PC-3 (cell line): Measurements from ENCODE around the gene RAP1GAP. TPM values are rescaled to one million over a fixed set of nuclear protein-coding genes. Genes with fewer than 3 reads are reported as not detected.

Experiments used
- ATAC-seq: fragments of 200-7000 bp; cut with Tn5 transposase; 2 replicates; pipeline ENCODE4 v1.9.1; 2020; ENCODE audit warnings: mild to moderate bottlenecking, moderate library complexity
- BruUV-seq: library from RNA; stranded (reverse); fragments of 400-500 nt; replicated peaks from 2 replicates; lab custom pipeline; 2021; lab: Mats Ljungman, UMichigan
- CTCF ChIA-PET: fragments of 300-600 bp; sonication (Branson Sonifier 250); formaldehyde crosslinking; loops from one replicate; lab custom pipeline; 2022; ENCODE audit warnings: antibody characterized with exemption; lab: Charles Lee
- POLR2A ChIA-PET: fragments of 300-600 bp; sonication (Branson Sonifier 250); formaldehyde crosslinking; loops from one replicate; lab custom pipeline; 2022; ENCODE audit warnings: antibody characterized with exemption; ENCODE audit not compliant: unreplicated experiment; lab: Charles Lee
- DNase-seq: peaks from one replicate; pipeline ENCODE4 v3.0.0-alpha.2; 2015
- H2AFZ ChIP-seq: fragments of 300-600 bp; sonication (generic); 2 replicates; pipeline ENCODE4 v1.6.0; 2016; ENCODE audit warnings: antibody characterized with exemption, low read length
- H3F3A ChIP-seq: fragments of 300-600 bp; sonication (generic); one replicate; pipeline ENCODE4 v1.6.0; 2017; ENCODE audit warnings: antibody characterized with exemption, low read length, control low read depth, mild to moderate bottlenecking; ENCODE audit not compliant: unreplicated experiment
- H3K27ac ChIP-seq: fragments of 300-600 bp; sonication (generic); 2 replicates; pipeline ENCODE4 v1.5.1; 2016; ENCODE audit warnings: mild to moderate bottlenecking, low read length
- H3K27me3 ChIP-seq: fragments of 300-600 bp; sonication (generic); 2 replicates; pipeline ENCODE4 v1.6.1; 2016; ENCODE audit warnings: low read length, mixed read lengths
- H3K36me3 ChIP-seq: fragments of 300-600 bp; sonication (generic); 2 replicates; pipeline ENCODE4 v1.6.1; 2016; ENCODE audit warnings: low read depth, mixed run types, low read length, mixed read lengths
- H3K4me1 ChIP-seq: fragments of 300-600 bp; sonication (generic); 2 replicates; pipeline ENCODE4 v1.5.1; 2016; ENCODE audit warnings: low read length; ENCODE audit not compliant: insufficient read depth
- H3K4me2 ChIP-seq: fragments of 300-600 bp; sonication (generic); 2 replicates; pipeline ENCODE4 v1.6.0; 2016; ENCODE audit warnings: low read length
- H3K4me3 ChIP-seq: fragments of 300-600 bp; sonication (generic); 2 replicates; pipeline ENCODE4 v1.5.1; 2016; ENCODE audit warnings: mild to moderate bottlenecking, low read length, mixed read lengths
- H3K79me2 ChIP-seq: fragments of 300-600 bp; sonication (generic); 2 replicates; pipeline ENCODE4 v1.6.1; 2017; ENCODE audit warnings: low read length, mixed read lengths
- H3K9ac ChIP-seq: fragments of 300-600 bp; sonication (generic); 2 replicates; pipeline ENCODE4 v1.6.0; 2016; ENCODE audit warnings: mild to moderate bottlenecking, low read length
- H3K9me2 ChIP-seq: fragments of 300-600 bp; sonication (generic); replicated peaks from 2 replicates; pipeline ENCODE4 v1.6.1; 2016; ENCODE audit warnings: mixed run types, low read length, mixed read lengths
- H3K9me3 ChIP-seq: fragments of 300-600 bp; sonication (generic); 2 replicates; pipeline ENCODE4 v1.6.1; 2016; ENCODE audit warnings: low read length, mixed read lengths
- H4K20me1 ChIP-seq: fragments of 300-600 bp; sonication (generic); 2 replicates; pipeline ENCODE4 v1.6.1; 2016; ENCODE audit warnings: low read length, mixed read lengths
- CTCF ChIP-seq: fragments of 300-600 bp; sonication (generic); conservative IDR thresholded peaks from 2 replicates; pipeline ENCODE4 v1.5.1; 2017; ENCODE audit warnings: antibody characterized with exemption, low read depth, mild to moderate bottlenecking, low read length
- EZH2 ChIP-seq: fragments of 300-600 bp; sonication (generic); IDR thresholded peaks from one replicate; pipeline ENCODE4 v1.6.1; 2017; ENCODE audit warnings: antibody characterized with exemption, mild to moderate bottlenecking, low read length; ENCODE audit not compliant: unreplicated experiment
- EZH2phosphoT487 ChIP-seq: fragments of 300-600 bp; sonication (generic); IDR thresholded peaks from 2 replicates; pipeline ENCODE4 v1.6.1; 2018; ENCODE audit warnings: mild to moderate bottlenecking, antibody characterized with exemption, low read length, borderline replicate concordance
- intact Hi-C: fragments of 100-400 bp; cut with micrococcal nuclease; formaldehyde crosslinking; loops from 2 replicates; pipeline ENCODE4 v1.9.0; 2023
- total RNA-seq: library from RNA; depleted of rRNA; stranded (reverse); fragments of >200 nt; gene quantifications from 2 replicates; pipeline ENCODE4 v1.2.3, GENCODE V29; 2014

The RAP1GAP gene
- total RNA-seq, 1 experiment from 2014 or later = 12.1 TPM

- H3F3A ChIP-seq = no peaks in the 10 kb centered on the region
- no peak overlapping the region for H3K27ac ChIP-seq
- no peak overlapping the region for H3K4me3 ChIP-seq
- H4K20me1 ChIP-seq = no peaks in the 10 kb centered on the region
- H2AFZ ChIP-seq = no peak overlapping the region
- H3K9me2 ChIP-seq = no peaks in the 10 kb centered on the region
- POLR2A ChIA-PET = no interaction called here
- H3K4me2 ChIP-seq = no peak overlapping the region
- no peak overlapping the region for H3K9ac ChIP-seq
- DNase-seq (no peak), ATAC-seq (no peak)
- TF ChIP-seq EZH2 (no peak), CTCF (no peak), EZH2phosphoT487 (no peak)
- no TSS peak for BruUV-seq
- intact Hi-C loops = no loop called here
- CTCF ChIA-PET = no interaction called here
- no peaks in the 10 kb centered on the region for H3K79me2 ChIP-seq
- no peaks in the 10 kb centered on the region for H3K36me3 ChIP-seq
- H3K4me1 ChIP-seq = no peaks in the 10 kb centered on the region
- no peaks in the 10 kb centered on the region for H3K9me3 ChIP-seq
- no peaks in the 10 kb centered on the region for H3K27me3 ChIP-seq
Measured at GRCh38 chr1:21560916-21561638, 108.1 kb downstream of the RAP1GAP start.

- TF ChIP-seq CTCF (no peak), EZH2 (no peak), EZH2phosphoT487 (no peak)
- Histone ChIP-seq H3K79me2 (no peaks in the 10 kb centered on the region), H3K9me2 (no peaks in the 10 kb centered on the region), H3K36me3 (no peaks in the 10 kb centered on the region), H3K4me2 (no peak overlapping the region), H3K4me3 (no peak overlapping the region), H4K20me1 (no peaks in the 10 kb centered on the region), H2AFZ (no peak overlapping the region), H3K4me1 (no peaks in the 10 kb centered on the region), H3K27ac (no peak overlapping the region), H3F3A (no peaks in the 10 kb centered on the region), H3K9ac (no peak overlapping the region), H3K27me3 (no peaks in the 10 kb centered on the region), H3K9me3 (no peaks in the 10 kb centered on the region)
- no peak for DNase-seq
- POLR2A ChIA-PET = no interaction called here
- no TSS peak for BruUV-seq
- ATAC-seq = no peak
- CTCF ChIA-PET = no interaction called here
- intact Hi-C loops = no loop called here
Measured at GRCh38 chr1:21559788-21560567, 109.2 kb downstream of the RAP1GAP start.
